Measurements from ENCODE around the gene HPS3. TPM values are rescaled to one million over a fixed set of nuclear protein-coding genes. Genes with fewer than 3 reads are reported as not detected.

Gene HPS3
- total and polyA plus RNA-seq, 3 experiments from 2014 or later: 19.3 to 41.9 (median 19.6) TPM

DNA sequence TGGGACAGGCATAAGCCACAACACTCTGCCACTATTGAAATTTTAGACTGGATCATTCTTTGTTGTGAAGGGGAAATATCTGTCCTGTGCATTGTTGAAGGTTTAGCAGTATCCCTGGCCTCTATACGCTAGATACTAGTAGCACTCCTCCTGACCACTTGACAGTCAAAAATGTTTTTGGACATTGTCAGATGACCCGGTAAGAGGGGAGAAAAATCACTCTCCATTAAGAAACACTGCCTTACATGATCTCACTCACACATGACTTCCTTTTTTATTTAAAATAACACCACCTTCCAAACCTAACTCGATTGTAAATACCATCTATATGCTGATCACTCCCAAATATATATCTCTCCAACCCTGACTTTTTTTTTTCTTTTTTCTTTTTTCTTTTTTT is 27.8 kb upstream of the HPS3 start:
- Mint-ChIP-seq H3K4me1 (no peaks in the 10 kb centered on the region), H3K27ac (peak overlapping the region in 1 of 8 donors; percentile 14), H3K27me3 (peaks cover 4 to 10% of the 10 kb centered on the region in 2 donors), H3K9me3 (peaks cover 0 to 6% (median 0%) of the 10 kb centered on the region in 5 donors), H3K4me3 (no peak overlapping the region), H3K36me3 (no peaks in the 10 kb centered on the region)
- no peaks in the 10 kb centered on the region for H3K4me1 ChIP-seq (ENCODE audit: insufficient read depth, low read length)
- no peaks in the 10 kb centered on the region for H3K36me3 ChIP-seq (ENCODE audit: insufficient read depth, low read length)
- DNase-seq: no peak
- H3K27ac ChIP-seq (ENCODE audit: low read depth, low read length): no peak overlapping the region
- ChIA-PET CTCF (no interaction called here), POLR2A (no interaction called here)
- no peaks in the 10 kb centered on the region for H3K27me3 ChIP-seq (ENCODE audit: insufficient read depth, low read length, poor library complexity, severe bottlenecking)
- no peak overlapping the region for H3K4me3 ChIP-seq (ENCODE audit: low read length)
- H3K9me3 ChIP-seq (ENCODE audit: low read length): no peaks in the 10 kb centered on the region

DNA sequence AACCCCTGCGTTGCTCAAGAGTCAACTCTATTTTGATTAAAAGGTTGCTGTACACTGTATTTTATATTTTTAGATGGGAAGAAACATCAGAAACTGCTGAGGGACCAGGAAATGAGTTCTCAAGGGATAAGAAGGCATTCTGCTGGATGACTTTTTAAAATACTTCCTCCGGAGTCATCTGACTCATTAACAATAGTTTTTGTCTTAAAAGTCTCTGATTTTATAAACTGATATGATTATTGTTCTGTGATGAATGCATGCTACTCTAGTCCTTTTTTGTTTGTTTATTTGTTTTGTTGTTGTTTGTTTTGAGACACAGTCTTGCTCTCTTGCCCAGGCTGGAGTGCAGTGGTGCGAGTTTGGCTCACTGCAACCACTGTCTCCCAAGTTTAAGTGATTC is 25.0 kb upstream of the HPS3 start:
- Mint-ChIP-seq H3K4me3 (no peak overlapping the region), H3K9me3 (peaks cover 0 to 7% (median 0%) of the 10 kb centered on the region in 5 donors), H3K27me3 (peaks cover 3 to 10% of the 10 kb centered on the region in 2 donors), H3K36me3 (no peaks in the 10 kb centered on the region), H3K27ac (no peak overlapping the region), H3K4me1 (no peaks in the 10 kb centered on the region)
- Histone ChIP-seq H3K27me3 (ENCODE audit: insufficient read depth, low read length, poor library complexity, severe bottlenecking) (no peaks in the 10 kb centered on the region), H3K36me3 (ENCODE audit: insufficient read depth, low read length) (no peaks in the 10 kb centered on the region), H3K27ac (ENCODE audit: low read depth, low read length) (no peak overlapping the region), H3K4me1 (ENCODE audit: insufficient read depth, low read length) (no peaks in the 10 kb centered on the region), H3K4me3 (ENCODE audit: low read length) (no peak overlapping the region), H3K9me3 (ENCODE audit: low read length) (no peaks in the 10 kb centered on the region)
- ChIA-PET CTCF (no interaction called here), POLR2A (no interaction called here)
- DNase-seq: no peak

DNA sequence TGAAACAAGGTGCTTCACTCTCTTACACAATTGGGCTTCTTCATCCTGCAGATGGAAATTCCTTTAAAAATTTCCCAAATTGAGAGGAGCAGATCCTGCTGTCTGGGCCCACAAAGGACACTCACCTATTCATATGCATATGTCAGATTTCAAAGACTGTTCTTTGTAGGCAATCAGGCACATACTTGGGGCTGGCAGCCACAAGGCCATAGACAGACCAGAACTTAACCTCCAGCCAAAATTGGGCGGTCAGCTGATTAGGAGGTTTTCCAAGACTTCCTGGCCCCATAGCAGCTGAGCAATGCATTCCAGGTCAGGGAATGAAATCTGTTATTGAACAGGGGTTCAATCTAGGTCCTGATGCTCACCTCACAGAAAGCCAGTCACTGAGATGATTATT is 15.0 kb upstream of the HPS3 start:
- Histone ChIP-seq H3K4me1 (ENCODE audit: insufficient read depth, low read length) (no peaks in the 10 kb centered on the region), H3K27ac (ENCODE audit: low read depth, low read length) (no peak overlapping the region), H3K27me3 (ENCODE audit: insufficient read depth, low read length, poor library complexity, severe bottlenecking) (no peaks in the 10 kb centered on the region), H3K36me3 (ENCODE audit: insufficient read depth, low read length) (no peaks in the 10 kb centered on the region), H3K4me3 (ENCODE audit: low read length) (no peak overlapping the region), H3K9me3 (ENCODE audit: low read length) (no peaks in the 10 kb centered on the region)
- no peaks in the 10 kb centered on the region for H3K9me3 Mint-ChIP-seq
- H3K4me1 Mint-ChIP-seq: no peaks in the 10 kb centered on the region
- no peak overlapping the region for H3K27ac Mint-ChIP-seq
- CTCF ChIA-PET: interaction anchor here (1.1 kb wide), 1 partner anchor 18 kb away, joined by 3 read pairs; no protein-coding TSS in a partner anchor
- no peak overlapping the region for H3K4me3 Mint-ChIP-seq
- no peak for DNase-seq
- POLR2A ChIA-PET: no interaction called here
- peaks cover 0 to 2% of the 10 kb centered on the region in 2 donors for H3K27me3 Mint-ChIP-seq
- no peaks in the 10 kb centered on the region for H3K36me3 Mint-ChIP-seq

DNA sequence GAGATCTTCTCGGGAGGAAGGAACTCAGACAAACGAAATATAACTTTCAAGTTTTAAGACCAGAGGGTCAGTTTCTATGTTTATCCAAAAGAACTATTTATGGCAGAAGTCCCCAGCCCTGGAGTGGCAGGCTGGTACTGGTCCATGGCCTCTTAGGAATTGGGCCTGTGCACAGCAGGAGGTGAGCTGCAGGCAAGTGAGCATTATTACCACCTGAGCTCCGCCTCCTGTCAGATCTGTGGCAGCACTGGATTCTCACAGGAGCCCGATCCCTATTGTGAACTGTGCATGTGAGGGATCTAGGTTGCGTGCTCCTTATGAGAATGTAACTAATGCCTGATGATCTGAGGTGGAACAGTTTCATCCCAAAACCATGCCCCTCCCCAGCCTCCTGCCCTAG is 14.3 kb upstream of the HPS3 start:
- Mint-ChIP-seq H3K9me3 (no peaks in the 10 kb centered on the region), H3K36me3 (no peaks in the 10 kb centered on the region), H3K27me3 (peaks cover 0 to 2% of the 10 kb centered on the region in 2 donors), H3K27ac (no peak overlapping the region), H3K4me3 (no peak overlapping the region), H3K4me1 (no peaks in the 10 kb centered on the region)
- H3K27me3 ChIP-seq (ENCODE audit: insufficient read depth, low read length, poor library complexity, severe bottlenecking): no peaks in the 10 kb centered on the region
- ChIA-PET POLR2A (no interaction called here), CTCF (no interaction called here)
- no peak overlapping the region for H3K4me3 ChIP-seq (ENCODE audit: low read length)
- H3K4me1 ChIP-seq (ENCODE audit: insufficient read depth, low read length): no peaks in the 10 kb centered on the region
- H3K9me3 ChIP-seq (ENCODE audit: low read length): no peaks in the 10 kb centered on the region
- DNase-seq: no peak
- no peaks in the 10 kb centered on the region for H3K36me3 ChIP-seq (ENCODE audit: insufficient read depth, low read length)
- H3K27ac ChIP-seq (ENCODE audit: low read depth, low read length): no peak overlapping the region

DNA sequence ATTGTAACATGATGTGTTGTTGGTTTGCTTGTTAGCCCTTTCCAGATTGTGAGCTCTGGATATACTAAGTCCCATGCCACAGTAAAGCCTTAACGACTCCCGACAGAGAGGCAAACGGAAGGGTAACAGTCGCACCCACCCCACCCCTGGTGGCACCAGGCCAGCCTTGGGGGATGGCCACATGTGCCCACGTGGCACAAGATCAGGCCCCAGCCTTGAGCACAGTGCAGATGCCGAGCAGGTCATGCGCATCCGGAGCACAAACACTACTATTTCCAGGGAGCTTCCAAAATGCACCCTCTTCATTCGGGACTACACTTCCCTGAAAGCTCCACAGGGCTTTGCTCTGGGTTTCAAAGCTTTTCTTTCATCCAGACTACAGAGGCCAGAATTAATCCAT is 10.7 kb upstream of the HPS3 start:
- H3K4me1 ChIP-seq (ENCODE audit: insufficient read depth, low read length): no peaks in the 10 kb centered on the region
- H3K9me3 ChIP-seq (ENCODE audit: low read length): no peaks in the 10 kb centered on the region
- H3K4me1 Mint-ChIP-seq: peaks cover 4 to 5% (median 4%) of the 10 kb centered on the region in 3 donors
- no peaks in the 10 kb centered on the region for H3K36me3 Mint-ChIP-seq
- H3K36me3 ChIP-seq (ENCODE audit: insufficient read depth, low read length): no peaks in the 10 kb centered on the region
- H3K4me3 Mint-ChIP-seq: no peak overlapping the region
- H3K27me3 Mint-ChIP-seq: no peaks in the 10 kb centered on the region
- ChIA-PET CTCF (interaction anchor here (1.4 to 3.7 kb wide), 5 partner anchors 11 to 690 kb away, joined by 3 to 27 read pairs (median 6); partner anchors contain the start of gene HPS3), POLR2A (no interaction called here)
- no peak overlapping the region for H3K4me3 ChIP-seq (ENCODE audit: low read length)
- no peak for DNase-seq
- peak overlapping the region in 1 of 8 donors; percentile 13 for H3K27ac Mint-ChIP-seq
- no peak overlapping the region for H3K27ac ChIP-seq (ENCODE audit: low read depth, low read length)
- H3K9me3 Mint-ChIP-seq: no peaks in the 10 kb centered on the region
- no peaks in the 10 kb centered on the region for H3K27me3 ChIP-seq (ENCODE audit: insufficient read depth, low read length, poor library complexity, severe bottlenecking)

DNA sequence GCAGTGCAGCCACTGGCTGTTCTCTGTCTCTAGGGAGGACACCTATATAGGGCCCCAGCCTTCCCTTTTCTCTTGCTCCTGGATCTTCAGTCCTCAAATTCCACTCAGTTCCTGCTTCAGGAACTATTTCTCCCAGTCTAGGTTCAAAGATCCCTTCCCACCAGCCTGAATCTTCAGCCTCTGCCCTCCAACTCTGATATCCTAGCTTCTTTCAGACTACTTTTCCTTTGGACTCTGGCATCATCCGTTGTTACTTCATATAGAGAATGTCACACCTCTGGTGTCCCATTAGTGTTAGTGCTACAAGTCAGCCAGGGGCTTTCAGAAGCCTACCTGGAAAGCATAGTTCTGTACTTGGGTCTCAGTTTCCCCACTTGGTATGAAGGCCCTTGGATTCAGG is 10.0 kb upstream of the HPS3 start:
- ChIA-PET POLR2A (no interaction called here), CTCF (interaction anchor here (0.8 to 4.0 kb wide), 17 partner anchors 10 to 689 kb away, joined by 3 to 32 read pairs (median 5); partner anchors contain the start of gene HPS3)
- Mint-ChIP-seq H3K36me3 (no peaks in the 10 kb centered on the region), H3K4me3 (no peak overlapping the region), H3K27ac (no peak overlapping the region), H3K4me1 (peaks cover 4 to 5% (median 4%) of the 10 kb centered on the region in 3 donors), H3K9me3 (no peaks in the 10 kb centered on the region), H3K27me3 (peaks cover 0 to 6% of the 10 kb centered on the region in 2 donors)
- H3K27me3 ChIP-seq (ENCODE audit: insufficient read depth, low read length, poor library complexity, severe bottlenecking): no peaks in the 10 kb centered on the region
- no peaks in the 10 kb centered on the region for H3K4me1 ChIP-seq (ENCODE audit: insufficient read depth, low read length)
- DNase-seq: no peak
- H3K4me3 ChIP-seq (ENCODE audit: low read length): no peak overlapping the region
- no peaks in the 10 kb centered on the region for H3K9me3 ChIP-seq (ENCODE audit: low read length)
- no peaks in the 10 kb centered on the region for H3K36me3 ChIP-seq (ENCODE audit: insufficient read depth, low read length)
- H3K27ac ChIP-seq (ENCODE audit: low read depth, low read length): no peak overlapping the region

DNA sequence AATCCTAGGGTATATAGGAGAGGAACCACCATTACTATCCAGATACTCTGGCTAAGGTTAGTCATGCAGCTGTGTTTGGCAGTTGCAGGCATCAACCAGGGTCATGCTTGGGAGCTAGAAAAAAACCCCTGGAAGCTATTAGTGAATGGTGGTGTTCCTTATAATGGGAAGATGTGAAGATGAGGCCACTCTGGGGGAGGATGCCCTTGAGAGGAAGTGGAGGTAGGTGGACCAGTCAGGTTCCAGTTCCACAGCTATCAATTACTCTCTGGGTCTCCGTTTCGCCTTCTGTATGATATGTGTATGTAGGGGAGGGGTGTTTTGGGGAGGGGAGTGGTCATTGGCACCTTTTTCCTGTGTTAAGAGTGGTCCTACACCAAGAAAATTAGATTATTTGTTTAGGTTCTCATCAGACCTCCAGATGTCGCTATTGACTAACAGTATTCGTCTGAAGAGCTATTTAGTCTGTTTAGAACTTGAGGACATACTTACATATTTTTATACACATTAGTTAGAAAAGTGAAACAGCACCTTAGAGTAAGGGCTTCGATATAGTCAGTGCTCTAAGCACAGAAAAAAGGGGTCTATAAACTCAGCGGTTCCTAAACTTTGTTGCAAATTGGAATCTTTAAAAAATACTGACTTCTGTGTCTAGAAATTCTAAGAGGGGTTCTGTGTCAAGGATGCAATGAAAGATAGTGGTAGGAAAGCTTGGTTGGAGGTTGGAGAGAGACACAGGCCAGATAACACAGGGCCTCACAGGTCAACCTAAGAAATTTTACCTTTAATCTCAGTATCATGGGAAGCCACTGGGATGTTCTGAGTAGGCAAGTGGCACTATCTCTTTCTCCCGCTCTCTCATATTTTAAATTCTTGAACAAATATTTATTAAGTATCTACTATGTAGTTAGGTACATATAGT is 9.1 kb upstream of the HPS3 start:
- no peaks in the 10 kb centered on the region for H3K27me3 ChIP-seq (ENCODE audit: insufficient read depth, low read length, poor library complexity, severe bottlenecking)
- H3K36me3 Mint-ChIP-seq: no peaks in the 10 kb centered on the region
- no peak overlapping the region for H3K27ac ChIP-seq (ENCODE audit: low read depth, low read length)
- H3K9me3 Mint-ChIP-seq: no peaks in the 10 kb centered on the region
- H3K36me3 ChIP-seq (ENCODE audit: insufficient read depth, low read length): no peaks in the 10 kb centered on the region
- H3K4me1 ChIP-seq (ENCODE audit: insufficient read depth, low read length): no peaks in the 10 kb centered on the region
- no peak overlapping the region for H3K4me3 Mint-ChIP-seq
- peaks cover 0 to 9% of the 10 kb centered on the region in 2 donors for H3K27me3 Mint-ChIP-seq
- POLR2A ChIA-PET: interaction anchor here (1.1 kb wide), 1 partner anchor 9 kb away, joined by 4 read pairs; no protein-coding TSS in a partner anchor
- H3K4me3 ChIP-seq (ENCODE audit: low read length): no peak overlapping the region
- H3K9me3 ChIP-seq (ENCODE audit: low read length): no peaks in the 10 kb centered on the region
- CTCF ChIA-PET: interaction anchor here (0.6 to 4.0 kb wide), 29 partner anchors 9 to 688 kb away, joined by 3 to 32 read pairs (median 4); partner anchors contain the start of genes HLTF and HPS3
- DNase-seq: peak in 2 of 5 donors; percentile 39 to 51
- H3K27ac Mint-ChIP-seq: no peak overlapping the region
- H3K4me1 Mint-ChIP-seq: peaks cover 4 to 5% (median 4%) of the 10 kb centered on the region in 3 donors

All from CD8-positive, alpha-beta memory T cell (primary cell).